Measurements from ENCODE around the gene RBL2.
A peak's percentile ranks its signal among the peaks of the same experiment; 100 is the strongest.
"Not testable (repeated sequence)": the region's sequence is repeated elsewhere in the genome, so short reads cannot be mapped to it uniquely, and the experiment has no call there.

The RBL2 gene, protein sequence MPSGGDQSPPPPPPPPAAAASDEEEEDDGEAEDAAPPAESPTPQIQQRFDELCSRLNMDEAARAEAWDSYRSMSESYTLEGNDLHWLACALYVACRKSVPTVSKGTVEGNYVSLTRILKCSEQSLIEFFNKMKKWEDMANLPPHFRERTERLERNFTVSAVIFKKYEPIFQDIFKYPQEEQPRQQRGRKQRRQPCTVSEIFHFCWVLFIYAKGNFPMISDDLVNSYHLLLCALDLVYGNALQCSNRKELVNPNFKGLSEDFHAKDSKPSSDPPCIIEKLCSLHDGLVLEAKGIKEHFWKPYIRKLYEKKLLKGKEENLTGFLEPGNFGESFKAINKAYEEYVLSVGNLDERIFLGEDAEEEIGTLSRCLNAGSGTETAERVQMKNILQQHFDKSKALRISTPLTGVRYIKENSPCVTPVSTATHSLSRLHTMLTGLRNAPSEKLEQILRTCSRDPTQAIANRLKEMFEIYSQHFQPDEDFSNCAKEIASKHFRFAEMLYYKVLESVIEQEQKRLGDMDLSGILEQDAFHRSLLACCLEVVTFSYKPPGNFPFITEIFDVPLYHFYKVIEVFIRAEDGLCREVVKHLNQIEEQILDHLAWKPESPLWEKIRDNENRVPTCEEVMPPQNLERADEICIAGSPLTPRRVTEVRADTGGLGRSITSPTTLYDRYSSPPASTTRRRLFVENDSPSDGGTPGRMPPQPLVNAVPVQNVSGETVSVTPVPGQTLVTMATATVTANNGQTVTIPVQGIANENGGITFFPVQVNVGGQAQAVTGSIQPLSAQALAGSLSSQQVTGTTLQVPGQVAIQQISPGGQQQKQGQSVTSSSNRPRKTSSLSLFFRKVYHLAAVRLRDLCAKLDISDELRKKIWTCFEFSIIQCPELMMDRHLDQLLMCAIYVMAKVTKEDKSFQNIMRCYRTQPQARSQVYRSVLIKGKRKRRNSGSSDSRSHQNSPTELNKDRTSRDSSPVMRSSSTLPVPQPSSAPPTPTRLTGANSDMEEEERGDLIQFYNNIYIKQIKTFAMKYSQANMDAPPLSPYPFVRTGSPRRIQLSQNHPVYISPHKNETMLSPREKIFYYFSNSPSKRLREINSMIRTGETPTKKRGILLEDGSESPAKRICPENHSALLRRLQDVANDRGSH

DNA sequence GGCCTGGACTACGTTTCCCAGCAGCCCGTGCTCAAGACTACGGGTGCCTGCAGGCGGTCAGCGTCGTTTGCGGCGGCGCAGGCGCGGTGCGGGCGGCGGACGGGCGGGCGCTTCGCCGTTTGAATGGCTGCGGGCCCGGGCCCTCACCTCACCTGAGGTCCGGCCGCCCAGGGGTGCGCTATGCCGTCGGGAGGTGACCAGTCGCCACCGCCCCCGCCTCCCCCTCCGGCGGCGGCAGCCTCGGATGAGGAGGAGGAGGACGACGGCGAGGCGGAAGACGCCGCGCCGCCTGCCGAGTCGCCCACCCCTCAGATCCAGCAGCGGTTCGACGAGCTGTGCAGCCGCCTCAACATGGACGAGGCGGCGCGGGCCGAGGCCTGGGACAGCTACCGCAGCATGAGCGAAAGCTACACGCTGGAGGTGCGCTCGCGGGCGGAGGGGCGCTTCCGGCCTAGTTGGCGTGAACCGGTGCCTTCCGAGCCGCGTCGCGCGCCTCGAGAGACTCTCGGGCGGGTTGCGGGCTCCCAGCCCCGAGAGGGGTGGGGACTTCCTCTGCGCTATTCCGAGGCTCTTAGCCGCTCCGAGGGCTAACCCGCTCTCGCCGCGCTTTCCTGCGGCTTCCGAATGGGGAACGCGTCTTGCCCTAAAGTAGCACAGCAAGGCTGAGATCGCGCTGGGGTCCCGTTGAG lies at the start of gene RBL2:
Gene RBL2, plus strand, starts transcription at position 95 of the 689 bp plus-strand sequence. Its CDS starts 86 bp downstream, at position 181.
- DNase-seq (ENCODE audit: low spot score): peak; percentile 85

DNA sequence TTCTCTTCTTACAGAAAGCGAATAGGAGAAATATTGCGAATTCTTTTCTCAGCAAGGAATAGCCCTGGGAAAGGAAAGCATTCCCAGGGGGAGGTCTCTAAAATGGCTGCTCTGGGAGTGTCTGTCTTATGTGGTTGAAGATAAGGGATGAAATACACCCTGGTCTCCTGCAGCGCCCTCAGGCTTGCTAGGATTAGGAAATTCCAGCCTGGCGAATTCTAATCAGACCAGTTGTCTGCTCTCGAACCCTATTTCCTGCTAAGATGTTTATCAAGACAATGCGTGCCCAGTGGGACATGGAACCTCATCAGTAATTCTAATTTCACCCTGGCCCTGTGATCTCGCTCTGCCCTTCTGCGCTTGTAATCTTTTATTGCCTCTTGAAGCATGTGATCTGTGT lies 49.7 kb upstream of the RBL2 start:
- not testable (repeated sequence) for DNase-seq (ENCODE audit: low spot score)

DNA sequence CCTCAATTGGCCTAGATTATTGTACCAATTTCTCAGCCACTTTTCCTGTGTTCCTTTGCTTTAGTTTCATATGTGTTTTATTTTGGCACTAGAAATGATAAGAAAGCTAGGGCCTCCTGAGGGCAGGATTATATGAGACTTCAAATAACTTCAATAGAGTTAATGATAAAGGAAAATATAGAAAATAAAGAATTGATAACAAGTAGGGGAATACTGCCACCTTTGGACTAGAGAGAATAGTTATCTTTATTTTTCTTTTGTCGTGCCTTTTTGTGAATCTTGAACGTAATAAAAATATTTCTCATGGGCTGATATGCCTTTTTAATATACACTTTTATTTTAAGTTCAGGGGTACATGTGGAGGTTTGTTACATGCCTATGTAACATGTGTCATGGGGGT lies 29.3 kb upstream of the RBL2 start:
- no peak for DNase-seq (ENCODE audit: low spot score)

DNA sequence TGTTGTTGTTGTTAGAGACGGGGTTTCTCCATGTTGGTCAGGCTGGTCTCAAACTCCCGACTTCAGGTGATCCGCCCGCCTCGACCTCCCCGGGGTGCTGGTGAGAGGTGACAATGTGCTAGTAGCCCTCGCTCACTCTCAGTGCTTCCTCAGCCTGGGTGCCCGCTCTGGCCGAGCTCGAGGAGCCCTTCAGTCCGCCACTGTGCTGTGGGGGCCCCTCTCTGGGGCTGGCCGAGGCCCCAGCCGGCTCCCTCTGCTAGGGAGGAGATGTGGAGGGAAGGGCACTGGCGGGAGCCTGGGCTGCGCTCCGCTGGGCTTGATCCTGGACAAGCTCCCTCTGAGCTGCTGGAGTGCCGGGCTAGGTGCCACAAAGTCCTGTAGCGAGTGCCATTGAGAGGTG lies 21.7 kb upstream of the RBL2 start:
- DNase-seq (ENCODE audit: low spot score): no peak

DNA sequence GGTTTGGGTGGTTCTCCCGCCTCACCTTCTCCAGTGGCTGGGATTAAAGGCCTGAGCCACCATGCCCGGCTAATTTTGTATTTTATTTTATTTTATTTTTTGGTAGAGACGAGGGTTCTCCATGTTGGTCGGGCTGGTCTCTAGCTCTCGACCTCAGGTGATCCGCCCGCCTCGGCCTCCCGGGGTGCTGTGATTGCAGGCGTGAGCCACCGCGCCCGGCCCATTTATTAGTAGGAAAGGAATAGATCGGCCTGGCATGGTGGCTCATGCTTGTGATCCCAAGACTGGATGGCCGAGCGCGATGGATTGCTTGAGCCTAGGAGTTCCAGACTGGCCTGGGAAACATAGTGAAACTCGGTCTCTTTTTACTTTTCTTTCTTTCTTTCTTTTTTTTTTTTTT lies 20.4 kb upstream of the RBL2 start:
- DNase-seq (ENCODE audit: low spot score): no peak

DNA sequence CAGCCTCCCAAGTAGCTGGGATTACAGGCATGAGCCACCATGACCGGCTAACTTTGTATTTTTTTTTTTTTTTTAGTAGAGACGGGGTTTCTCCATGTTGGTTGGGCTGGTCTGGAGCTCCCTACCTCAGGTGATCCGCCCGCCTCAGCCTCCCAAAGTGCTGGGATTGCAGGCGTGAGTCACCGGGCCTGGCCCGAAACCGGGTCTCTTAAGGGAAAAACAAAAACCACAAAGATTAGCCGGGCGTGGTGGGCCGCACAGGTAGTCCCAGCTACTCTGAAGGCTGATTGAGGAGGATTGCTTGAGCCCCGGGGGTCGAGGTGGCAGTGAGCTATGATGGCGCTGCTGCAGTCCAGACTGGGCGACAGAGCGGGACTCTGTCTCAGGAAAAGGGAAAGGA lies 19.9 kb upstream of the RBL2 start:
- no peak for DNase-seq (ENCODE audit: low spot score)

DNA sequence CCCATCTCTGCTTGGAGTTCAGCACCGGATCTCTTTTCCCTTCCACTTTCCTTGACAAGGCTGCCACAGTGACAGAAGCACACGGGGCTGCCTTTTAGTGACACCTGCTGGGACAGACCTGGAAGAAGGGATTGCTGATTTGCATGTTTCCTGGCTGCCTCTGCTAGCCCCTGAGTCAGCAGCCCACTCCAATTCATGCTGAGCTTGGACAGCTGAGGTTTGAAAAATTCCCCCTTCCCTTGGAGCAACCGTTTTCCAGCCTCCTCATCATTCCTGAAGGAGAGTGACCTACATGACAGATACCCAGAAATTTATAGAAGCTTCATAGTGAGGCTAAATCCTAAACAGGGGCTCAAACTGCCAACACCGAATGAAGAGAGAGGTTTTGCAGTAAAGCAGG lies 18.8 kb upstream of the RBL2 start:
- peak; percentile 67 for DNase-seq (ENCODE audit: low spot score)

DNA sequence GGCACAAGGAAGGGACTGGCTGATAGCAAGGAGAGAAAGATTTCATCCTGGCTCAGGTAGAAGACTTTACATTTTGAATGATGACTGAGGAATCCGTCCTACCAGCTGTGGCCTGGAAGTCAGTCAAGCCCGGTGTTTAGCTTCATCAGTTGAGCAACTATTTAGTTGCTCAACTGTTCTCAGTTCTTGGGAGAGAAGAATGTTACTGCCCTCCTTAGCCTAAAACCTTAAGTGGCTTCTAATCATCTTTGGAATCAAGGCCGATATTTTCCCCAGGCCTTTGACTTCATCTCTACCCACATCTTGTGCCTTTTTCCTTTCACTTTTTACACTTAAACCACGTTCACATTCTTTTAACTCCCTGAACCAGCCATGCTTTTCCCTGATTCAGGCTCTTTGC lies 17.3 kb upstream of the RBL2 start:
- no peak for DNase-seq (ENCODE audit: low spot score)

DNA sequence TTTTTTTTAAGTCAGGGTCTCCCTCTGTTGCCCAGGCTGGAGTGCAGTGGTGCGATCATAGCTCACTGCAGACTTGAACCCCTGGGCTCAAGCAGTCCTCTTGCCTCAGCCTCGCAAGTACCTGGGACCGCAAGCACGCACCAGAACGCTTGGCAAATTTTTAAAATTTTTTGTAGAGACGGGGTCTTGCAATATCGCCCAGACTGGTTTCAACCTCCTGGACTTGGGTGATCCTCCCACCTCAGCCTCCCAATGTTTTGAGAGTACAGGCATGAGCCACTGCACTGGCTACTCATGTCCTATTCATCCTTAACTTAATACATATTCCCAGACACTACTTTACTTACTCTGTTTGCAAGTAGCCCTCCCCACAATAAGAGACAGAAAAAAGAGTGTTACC lies 16.3 kb upstream of the RBL2 start:
- no peak for DNase-seq (ENCODE audit: low spot score)

DNA sequence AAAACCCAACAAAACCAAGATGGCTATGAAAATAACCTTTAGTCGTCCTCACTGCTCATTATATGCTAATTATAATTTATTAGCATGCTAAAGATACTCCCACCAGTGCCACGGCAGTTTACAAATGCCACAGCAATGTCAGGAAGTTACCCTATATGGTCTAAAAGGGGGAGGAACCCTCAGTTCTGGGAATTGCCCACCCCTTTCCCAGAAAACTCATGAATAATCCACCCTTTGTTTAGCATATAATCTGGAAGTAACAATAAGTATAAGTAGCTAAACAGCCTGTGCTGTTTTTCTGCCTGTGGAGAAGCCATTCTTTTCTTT lies 14.9 kb upstream of the RBL2 start:
- DNase-seq (ENCODE audit: low spot score): not testable (repeated sequence)

DNA sequence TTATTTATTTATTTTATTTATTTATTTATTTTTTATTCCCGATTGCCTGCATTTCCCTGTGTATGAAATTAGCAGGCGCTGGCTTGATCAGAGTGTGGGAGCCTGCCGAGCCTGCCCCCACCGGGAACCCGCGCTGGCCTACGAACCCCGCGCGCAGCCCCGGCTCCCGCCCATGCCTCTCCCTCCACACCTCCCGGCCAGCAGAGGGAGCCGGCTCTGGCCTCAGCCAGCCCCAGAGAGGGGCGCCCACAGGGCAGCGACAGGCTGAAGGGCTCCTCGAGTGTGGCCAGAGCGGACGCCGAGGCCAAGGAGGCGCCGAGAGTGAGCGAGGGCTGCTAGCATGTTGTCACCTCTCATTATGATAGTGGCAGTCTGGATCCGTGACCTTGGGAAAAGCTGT lies 13.0 kb upstream of the RBL2 start:
- no peak for DNase-seq (ENCODE audit: low spot score)

DNA sequence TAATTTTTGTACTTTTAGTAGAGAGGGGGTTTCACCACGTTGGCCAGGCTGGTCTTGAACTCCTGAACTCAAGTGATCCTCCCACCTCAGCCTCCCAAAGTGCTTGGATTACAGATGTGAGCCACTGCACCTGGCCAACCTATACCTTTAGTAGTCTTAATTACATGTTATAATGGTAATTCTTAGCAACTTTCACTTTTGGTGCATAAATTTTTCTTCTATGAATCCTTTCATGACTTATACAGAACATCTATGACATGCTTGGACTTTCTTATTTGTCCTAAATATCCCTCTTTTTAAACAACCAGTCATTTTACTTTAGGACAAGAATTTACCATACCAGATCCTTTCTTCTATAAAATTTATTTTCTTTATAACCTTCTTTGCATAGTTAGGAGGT lies 10.3 kb upstream of the RBL2 start:
- DNase-seq (ENCODE audit: low spot score): not testable (repeated sequence)

DNA sequence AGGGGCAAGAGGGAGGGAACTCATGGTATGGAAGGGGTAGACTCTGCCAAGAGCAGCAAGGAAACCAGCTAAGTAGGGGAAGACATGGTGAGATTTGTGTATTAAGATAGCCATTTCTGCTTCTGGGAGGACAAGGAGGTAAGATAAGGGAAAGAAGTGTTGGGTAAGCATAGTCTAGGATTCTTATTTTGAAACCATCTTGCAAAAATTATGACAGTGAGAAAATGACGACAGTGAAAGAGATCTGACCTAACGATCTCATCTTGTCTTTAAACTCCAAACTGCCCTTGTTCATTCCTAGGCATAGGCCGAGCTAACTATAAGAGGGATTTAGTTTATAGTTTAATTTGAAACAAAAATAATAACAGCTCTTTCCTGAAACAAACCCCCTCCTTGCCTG lies 5.6 kb upstream of the RBL2 start:
- no peak for DNase-seq (ENCODE audit: low spot score)

DNA sequence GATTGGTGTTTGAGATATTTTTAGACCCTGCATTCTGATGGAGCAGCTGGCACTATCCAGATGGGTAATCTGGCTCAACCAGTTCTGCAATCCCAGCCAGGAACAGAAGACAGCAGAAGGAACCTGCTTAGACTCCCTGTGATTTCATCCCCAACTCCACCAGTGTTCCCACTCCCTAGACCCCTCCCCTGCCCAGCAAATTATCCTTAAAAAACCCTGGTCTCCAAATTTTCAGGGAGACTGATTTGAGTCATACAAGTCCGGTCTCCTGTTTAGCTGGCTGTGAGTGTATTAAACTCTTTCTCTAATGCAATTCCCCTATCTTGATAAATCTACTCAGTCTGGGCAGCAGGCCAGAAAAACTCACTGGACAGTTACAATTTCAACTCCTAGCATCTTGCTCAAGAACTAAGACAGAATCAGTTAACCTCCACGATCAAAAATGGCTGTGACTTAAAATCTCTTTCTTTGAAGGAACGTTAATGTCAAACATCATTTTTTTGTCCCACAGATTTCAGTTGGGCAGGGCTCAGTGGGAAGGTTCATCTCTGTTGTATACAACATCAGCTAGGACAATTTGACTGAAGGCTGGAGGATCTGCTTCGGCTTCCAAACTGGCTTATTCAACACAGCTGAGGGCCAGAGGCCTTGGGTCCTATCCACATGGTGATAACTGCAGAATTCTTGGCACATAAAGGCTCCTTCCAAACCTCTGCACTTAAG lies 4.9 kb upstream of the RBL2 start:
- DNase-seq (ENCODE audit: low spot score): peak; percentile 18

DNA sequence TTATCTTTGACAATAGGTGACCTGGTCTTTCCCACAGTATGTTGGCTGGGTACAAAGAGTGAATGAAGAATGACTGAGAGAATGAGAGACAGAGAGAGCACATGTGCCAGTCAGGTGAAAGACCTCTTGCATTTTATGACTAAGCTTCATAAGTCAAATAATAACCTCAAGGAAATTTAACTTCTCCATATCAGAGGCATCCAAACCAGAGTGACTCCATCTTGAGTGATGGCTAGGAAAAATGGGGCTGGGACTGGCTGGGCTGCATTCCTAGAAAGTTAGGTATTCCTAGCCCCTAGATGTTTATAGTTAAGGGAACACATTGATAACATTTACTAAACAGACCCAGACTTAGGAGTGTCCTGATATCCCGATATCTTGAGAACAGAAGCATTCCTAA lies 3.9 kb upstream of the RBL2 start:
- no peak for DNase-seq (ENCODE audit: low spot score)

DNA sequence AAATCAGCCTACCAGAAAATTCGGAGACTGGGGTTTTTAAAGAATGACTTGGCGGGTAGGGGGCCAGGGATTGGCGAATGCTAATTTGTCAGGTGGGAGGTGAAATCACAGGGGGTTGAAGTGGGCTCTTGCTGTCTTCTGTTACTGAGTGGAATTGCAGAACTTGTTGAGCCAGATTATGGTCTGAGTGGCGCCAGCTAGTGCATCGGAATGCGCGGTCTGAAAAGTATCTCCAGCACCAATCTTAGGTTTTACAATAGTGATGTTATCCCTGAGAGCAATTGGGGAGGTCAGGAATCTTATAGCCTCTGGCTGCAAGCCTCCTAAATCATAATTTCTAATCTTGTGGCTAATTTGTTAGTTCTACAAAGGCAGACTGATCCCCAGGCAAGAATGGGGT lies 762 bp upstream of the RBL2 start:
- peak; percentile 20 for DNase-seq (ENCODE audit: low spot score)

DNA sequence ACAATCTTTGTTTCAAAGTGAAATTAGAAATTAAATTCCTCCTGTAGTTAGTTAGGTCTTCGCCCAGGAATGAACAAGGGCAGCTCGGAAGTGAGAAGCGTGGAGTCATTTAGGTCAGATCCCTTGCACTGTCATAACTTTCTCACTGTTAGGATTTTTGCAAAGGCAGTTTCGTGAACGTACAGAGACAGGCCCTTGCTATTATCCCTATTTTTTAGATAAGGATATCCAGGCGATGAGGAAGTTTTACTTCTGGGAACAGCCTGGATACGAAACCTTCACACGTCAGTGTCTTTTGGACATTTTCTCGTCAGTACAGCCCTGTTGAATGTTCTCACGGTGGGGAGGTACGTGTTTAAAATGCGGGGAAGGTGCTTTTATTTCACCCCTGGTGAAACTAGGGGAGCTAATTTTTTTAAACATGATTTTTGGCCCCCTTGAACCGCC lies 318 bp upstream of the RBL2 start:
- no peak for DNase-seq (ENCODE audit: low spot score)

DNA sequence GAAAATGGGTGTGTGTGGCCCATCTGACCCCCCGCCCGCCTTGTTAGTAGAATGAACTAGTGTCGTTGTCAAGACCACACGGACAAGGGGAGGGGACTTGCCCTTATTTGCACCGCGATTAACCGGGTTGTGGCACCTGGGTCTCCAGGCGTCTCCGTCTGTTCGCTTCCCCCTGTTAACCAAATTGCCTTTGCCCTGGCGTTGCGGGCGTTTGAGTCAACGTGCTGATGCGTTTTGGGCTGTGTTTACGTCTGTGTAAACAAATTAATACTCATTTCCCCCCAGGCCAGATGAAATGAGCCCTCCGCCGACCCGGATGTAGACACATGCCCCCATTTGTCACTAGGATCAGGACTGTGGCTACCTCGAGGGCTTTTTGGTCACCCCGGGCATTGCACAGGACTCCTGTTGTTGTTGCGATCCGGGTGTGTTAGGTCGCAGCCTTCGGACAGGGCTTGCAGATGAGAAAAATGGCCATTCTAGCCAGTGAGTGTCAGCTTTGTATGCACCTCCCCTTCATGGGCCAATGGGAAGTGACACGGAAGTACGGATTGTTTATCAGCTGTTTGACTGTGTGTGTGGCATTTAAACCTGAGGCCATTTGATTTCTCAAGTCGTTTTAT lies 906 bp downstream of the RBL2 start:
- peak; percentile 90 for DNase-seq (ENCODE audit: low spot score)

DNA sequence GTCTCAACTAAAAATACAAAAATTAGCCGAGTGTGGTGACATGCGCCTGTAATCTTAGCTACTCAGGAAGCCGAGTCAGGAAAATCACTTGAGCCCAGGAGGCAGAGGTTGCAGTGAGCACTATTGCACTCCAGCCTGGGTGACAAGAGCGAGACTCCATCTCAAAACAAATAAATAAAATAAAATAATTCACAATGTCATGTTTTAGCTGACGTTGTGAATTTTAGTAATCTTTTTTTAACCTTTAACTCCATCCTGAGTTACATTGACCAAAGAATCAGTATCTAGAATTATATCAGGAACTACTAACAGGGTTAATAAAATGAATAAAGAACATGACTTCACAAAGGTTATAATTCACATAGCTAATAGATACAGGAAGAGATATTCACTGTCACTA lies 5.9 kb downstream of the RBL2 start:
- no peak for DNase-seq (ENCODE audit: low spot score)

DNA sequence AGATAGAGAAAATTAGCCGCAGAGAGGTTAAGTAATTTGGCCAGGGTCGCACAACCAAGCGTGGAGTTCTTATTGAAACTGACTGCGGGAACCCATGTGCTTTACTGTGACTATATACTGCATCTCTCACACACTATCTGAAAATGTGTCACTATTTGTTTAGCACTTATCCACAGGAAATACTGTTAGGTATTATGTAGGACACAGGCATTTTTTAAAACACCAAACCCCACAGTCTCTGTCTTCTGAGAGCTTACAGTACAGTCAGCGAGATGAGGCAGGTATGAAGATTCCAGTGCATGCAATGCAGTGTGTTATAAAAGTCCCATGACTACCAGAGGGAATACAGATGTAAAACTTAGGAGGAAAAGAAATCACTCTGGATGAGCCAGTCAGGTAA lies 11.3 kb downstream of the RBL2 start:
- no peak for DNase-seq (ENCODE audit: low spot score)

DNA sequence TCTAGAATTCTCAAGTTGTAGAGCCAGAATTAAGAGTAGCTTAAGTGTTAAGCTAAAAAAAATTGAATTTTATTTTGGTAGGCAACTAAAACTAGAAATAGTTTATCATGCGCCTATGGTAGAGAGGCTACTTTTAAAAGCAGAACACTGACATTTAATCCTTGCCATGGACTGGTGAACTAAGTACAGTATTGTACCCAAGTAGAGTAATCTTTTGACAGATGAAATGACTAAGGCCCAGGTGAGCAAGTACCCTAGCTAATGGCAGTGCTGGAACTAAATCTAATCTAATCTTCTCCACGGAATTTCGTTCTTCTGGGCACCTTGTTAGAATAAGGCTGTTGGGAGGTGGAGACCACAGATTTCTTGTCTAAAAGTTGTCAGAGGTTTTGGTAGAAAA lies 11.8 kb downstream of the RBL2 start:
- DNase-seq (ENCODE audit: low spot score): no peak
